K562 (cell line): ENCODE results near the gene JAG2. TPM values are rescaled to one million over a fixed set of nuclear protein-coding genes. Genes with fewer than 3 reads are reported as not detected.

Experiments used
- CTCF ChIP-seq, 3 experiments: IDR thresholded peaks in 2 of 3; conservative IDR thresholded peaks in 1 of 3; 2 replicates each; pipeline ENCODE4 v1.5.1; 2011 to 2012; ENCODE audit warnings: low read length in 3 of 3, mild to moderate bottlenecking in 3 of 3, control low read depth in 2 of 3, improper control_type of control experiment in 1 of 3, inconsistent platforms in 1 of 3, low read depth in 1 of 3, mixed read lengths in 1 of 3, moderate library complexity in 1 of 3; ENCODE audit not compliant: insufficient read depth in 2 of 3
- DEAF1 ChIP-seq: fragments of 450-650 bp; formaldehyde crosslinking; IDR thresholded peaks from 2 replicates; pipeline ENCODE4 v1.4.0; 2020; ENCODE audit warnings: mild to moderate bottlenecking, moderate library complexity
- HBP1 ChIP-seq: fragments of 450-650 bp; formaldehyde crosslinking; IDR thresholded peaks from 2 replicates; pipeline ENCODE4 v1.4.0; 2022; ENCODE audit warnings: missing genetic modification characterization
- MXD1 ChIP-seq: fragments of 250-450 bp; sonication (Bioruptor Pico); IDR thresholded peaks from 2 replicates; pipeline ENCODE4 v1.8.0; 2021; ENCODE audit warnings: borderline replicate concordance, mild to moderate bottlenecking, moderate library complexity; ENCODE audit not compliant: poor library complexity, severe bottlenecking
- MYC ChIP-seq, 2 experiments: fragments of 250-450 bp in 1 of 2; sonication (Bioruptor Pico) in 1 of 2; IDR thresholded peaks; 2 replicates each; pipeline versions ENCODE4 v1.5.1 to v1.6.1; 2012 to 2021; ENCODE audit warnings: low read depth in 2 of 2, borderline replicate concordance in 1 of 2, improper control_type of control experiment in 1 of 2, low read length in 1 of 2, mild to moderate bottlenecking in 1 of 2, moderate library complexity in 1 of 2
- REST ChIP-seq, 2 experiments: fragments of 450-650 bp; formaldehyde crosslinking in 1 of 2; IDR thresholded peaks; 2 replicates each; pipeline versions ENCODE4 v1.4.0 to v1.6.1; 2014 to 2020; ENCODE audit warnings: mild to moderate bottlenecking in 2 of 2, borderline replicate concordance in 1 of 2, low read depth in 1 of 2
- SMC3 ChIP-seq: conservative IDR thresholded peaks from 2 replicates; pipeline ENCODE4 v1.6.1; 2011; ENCODE audit warnings: low read depth, low read length, improper control_type of control experiment; ENCODE audit not compliant: insufficient read depth
- ZBTB26 ChIP-seq: fragments of 450-650 bp; formaldehyde crosslinking; IDR thresholded peaks from 2 replicates; pipeline ENCODE4 v1.4.0; 2022; ENCODE audit warnings: missing genetic modification characterization
- polyA plus RNA-seq, 8 experiments: library from polyadenylated mRNA; depleted of rRNA in 4 of 8; stranded (reverse) in 5 of 8; unstranded in 3 of 8; fragments of >200 nt; fragmentation: Nextera tagmentation in 2 of 8; fragmentation: Illumina TruSeq in 1 of 8; extraction: Ambion mirVana in 2 of 8; extraction: Trizol in 1 of 8; gene quantifications; 2 replicates each; pipeline versions ENCODE4 v1.2.1 to v1.2.3, GENCODE V29; 2011 to 2014; ENCODE audit warnings: inconsistent platforms in 1 of 8, missing spikeins in 1 of 8
- total RNA-seq, 7 experiments: library from RNA; depleted of rRNA in 6 of 7; stranded (reverse); fragments of >200 nt in 6 of 7; fragmentation: Illumina TruSeq in 2 of 7; extraction: Trizol in 2 of 7; gene quantifications; 2 replicates each; pipeline versions ENCODE4 v1.2.1 to v1.2.3, GENCODE V29; 2011 to 2021; ENCODE audit warnings: low replicate concordance in 1 of 7

The JAG2 gene
- total and polyA plus RNA-seq, 9 of the 15 experiments (the other 6 are each of a cell fraction or from before 2014, with no cell fraction given), result 0.25 to 48.4 (median 8.6) TPM

GRCh38 chr14:105203057-105203531 is 34.5 kb upstream of the JAG2 start (continued):
- TF ChIP-seq REST (IDR thresholded peaks at IDR 0.05; ENCODE audit: borderline replicate concordance) (peak; percentile 64), REST (CRISPR knock-in tag; IDR thresholded peaks at IDR 0.05; ENCODE audit: low read depth) (no peak), ZBTB26 (no peak), HBP1 (CRISPR knock-in tag) (no peak), MYC (IDR thresholded peaks at IDR 0.05; ENCODE audit: low read depth, low read length) (no peak), MYC (CRISPR knock-in tag; IDR thresholded peaks at IDR 0.05; ENCODE audit: borderline replicate concordance, low read depth) (no peak), CTCF (IDR thresholded peaks at IDR 0.05 in 2 of 3, conservative IDR thresholded peaks at IDR 0.05 in 1 of 3; ENCODE audit: insufficient read depth in 2 of 3, low read depth in 1 of 3, low read length in 3 of 3) (peak; percentile 64 to 80 (median 79)), MXD1 (CRISPR knock-in tag) (no peak), SMC3 (peak; percentile 70), DEAF1 (peak; percentile 32; the same call in 1 of the 2 replicates)
